DLD1 (cell line): ENCODE results near the gene SPEG.

Experiments used
- in situ Hi-C: cut with HindIII; loops from 2 replicates; pipeline ENCODE4 v1.10.0; 2017; ENCODE audit warnings: low sequenced_read_pairs

SPEG gene

DNA sequence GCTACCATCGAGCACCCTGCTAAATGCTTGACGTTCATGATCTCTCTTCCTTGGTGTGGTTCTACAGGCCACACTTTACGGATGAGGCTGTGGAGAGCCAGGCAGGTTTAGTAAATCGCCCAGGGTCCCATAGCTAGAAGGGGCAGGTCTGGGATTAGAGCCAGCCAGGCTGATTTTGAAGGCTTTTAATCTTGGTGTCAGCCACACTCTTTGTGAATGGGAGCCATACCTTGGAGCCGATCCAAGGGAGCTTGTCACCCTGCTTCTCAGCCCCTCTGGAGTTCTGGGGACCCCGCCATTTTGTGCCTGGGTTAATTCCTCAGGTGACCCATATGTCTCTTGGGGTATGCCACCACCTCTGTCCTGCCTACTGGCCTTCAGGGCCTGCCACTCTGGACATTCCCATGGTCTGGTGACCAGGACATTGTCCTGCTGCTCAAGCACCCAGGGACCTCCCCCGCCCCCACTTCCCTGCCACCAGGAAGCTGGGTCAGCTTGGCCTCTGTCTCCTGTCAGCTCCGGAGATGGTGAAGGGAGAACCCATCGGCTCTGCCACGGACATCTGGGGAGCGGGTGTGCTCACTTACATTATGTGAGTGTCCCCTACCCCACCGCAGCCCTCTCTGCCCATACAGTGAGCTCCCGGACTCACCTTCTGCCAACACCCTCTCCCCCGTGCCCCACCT lies 56.8 kb downstream of the SPEG start:
- in situ Hi-C loops, result no loop called here

DNA sequence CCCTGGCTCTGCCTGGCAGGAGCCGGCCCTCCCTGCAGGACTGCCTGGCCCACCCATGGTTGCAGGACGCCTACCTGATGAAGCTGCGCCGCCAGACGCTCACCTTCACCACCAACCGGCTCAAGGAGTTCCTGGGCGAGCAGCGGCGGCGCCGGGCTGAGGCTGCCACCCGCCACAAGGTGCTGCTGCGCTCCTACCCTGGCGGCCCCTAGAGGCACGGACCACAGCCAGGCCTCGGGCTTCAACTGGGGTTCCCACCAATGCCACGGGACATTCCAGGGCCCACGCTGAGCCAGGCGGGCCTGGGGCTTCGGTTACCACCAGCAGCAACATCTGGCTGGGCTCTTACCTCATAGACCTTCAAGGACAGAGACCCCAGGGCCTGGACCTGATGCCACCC lies 57.9 kb downstream of the SPEG start:
- in situ Hi-C loops, result no loop called here

DNA sequence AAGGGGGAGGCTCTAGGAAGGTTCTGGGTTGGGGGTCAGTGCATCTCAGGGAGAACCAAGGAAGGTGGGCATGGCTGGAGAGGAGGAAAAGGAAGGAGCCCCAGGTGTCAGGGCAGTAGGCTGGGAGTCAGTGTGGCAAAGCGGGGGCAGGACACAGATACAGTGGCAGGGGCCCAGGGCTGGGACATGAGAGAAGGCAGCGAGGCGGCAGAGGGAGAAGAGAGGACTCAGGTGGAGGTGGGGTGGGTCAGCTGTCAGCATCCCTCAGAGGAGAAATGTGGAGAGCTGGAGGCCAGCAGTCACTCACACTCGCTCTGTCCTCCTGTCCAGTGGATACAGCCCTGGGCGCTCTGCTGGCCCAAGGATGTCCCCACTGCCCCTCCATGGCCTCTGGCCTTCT lies 58.4 kb downstream of the SPEG start:
- in situ Hi-C loops, result no loop called here

- in situ Hi-C loops, result no loop called here
Measured at GRCh38 chr2:219494952-219495530, 60.4 kb downstream of the SPEG start.

GRCh38 chr2:219495531-219496122 lies 61.0 kb downstream of the SPEG start:
- in situ Hi-C loops, result no loop called here

GRCh38 chr2:219496247-219496824 lies 61.7 kb downstream of the SPEG start:
- in situ Hi-C loops, result no loop called here

- in situ Hi-C loops, result no loop called here
Measured at GRCh38 chr2:219496825-219497494, 62.3 kb downstream of the SPEG start.

- in situ Hi-C loops, result no loop called here
Measured at GRCh38 chr2:219497495-219498279, 63.0 kb downstream of the SPEG start.

DNA sequence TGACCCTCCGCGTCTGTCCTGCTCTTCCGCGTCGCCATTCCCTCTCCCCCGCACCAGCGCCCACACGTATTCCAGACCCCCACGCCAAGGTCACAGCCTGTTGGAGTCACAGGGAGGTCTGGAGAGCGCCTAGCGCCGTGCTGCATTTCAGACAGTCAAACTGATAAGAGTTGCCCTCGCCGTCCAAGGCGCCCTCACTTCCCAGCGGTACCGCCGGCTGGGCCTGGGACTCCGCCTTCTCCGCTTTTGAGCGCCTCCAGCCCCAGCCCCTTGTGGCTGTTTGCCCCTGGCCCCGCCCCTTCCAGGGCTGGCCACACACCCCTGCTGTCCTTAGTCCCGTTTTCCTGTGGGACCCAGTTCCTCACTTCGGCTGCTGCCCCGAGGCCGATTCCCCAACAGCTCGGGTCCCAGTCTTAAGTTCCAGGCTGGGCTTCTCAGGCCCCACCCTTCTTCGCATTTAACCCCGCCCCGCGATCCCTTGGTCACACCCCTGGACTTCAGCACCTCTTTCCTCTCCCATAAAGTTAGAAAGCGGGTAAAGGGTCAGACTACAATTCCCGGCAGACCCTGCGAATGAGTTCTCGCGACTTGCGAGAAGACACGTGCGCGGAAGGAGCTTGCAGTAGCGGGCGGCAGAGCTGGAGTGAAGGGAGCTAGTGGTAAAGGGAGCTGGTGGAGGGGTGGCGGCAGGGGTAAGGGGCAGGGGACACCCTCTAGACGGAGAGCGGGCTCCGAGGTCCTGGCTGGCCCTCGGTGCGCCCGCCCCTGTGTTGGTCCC lies 63.8 kb downstream of the SPEG start, which contains the start of gene GMPPA:
Gene GMPPA, plus strand, starts transcription at position 612 of the 778 bp plus-strand sequence. CDS start 1,085 bp downstream, outside the sequence.
- in situ Hi-C loops, result no loop called here

GRCh38 chr2:219499058-219499307 lies 64.3 kb downstream of the SPEG start:
- in situ Hi-C loops, result no loop called here

GRCh38 chr2:219499555-219499954 lies 64.9 kb downstream of the SPEG start:
- in situ Hi-C loops, result no loop called here

GRCh38 chr2:219500135-219500534 lies 65.5 kb downstream of the SPEG start:
- in situ Hi-C loops, result no loop called here

DNA sequence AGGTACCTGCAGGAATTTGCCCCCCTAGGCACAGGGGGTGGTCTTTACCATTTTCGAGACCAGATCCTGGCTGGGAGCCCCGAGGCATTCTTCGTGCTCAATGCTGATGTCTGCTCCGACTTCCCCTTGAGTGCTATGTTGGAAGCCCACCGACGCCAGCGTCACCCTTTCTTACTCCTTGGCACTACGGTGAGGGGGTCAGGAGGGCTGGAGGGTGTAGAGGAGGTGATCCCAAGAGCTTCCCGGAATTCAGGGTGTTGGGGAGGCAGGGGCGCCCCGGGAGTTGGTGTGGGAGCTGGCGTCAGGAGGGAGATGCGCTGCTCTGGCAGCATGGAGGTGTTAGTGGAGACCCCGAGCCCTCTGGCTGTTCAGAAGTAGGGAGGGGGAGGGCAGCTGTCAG lies 67.2 kb downstream of the SPEG start:
- in situ Hi-C loops, result no loop called here

GRCh38 chr2:219502618-219503017 lies 68.0 kb downstream of the SPEG start:
- in situ Hi-C loops, result no loop called here

DNA sequence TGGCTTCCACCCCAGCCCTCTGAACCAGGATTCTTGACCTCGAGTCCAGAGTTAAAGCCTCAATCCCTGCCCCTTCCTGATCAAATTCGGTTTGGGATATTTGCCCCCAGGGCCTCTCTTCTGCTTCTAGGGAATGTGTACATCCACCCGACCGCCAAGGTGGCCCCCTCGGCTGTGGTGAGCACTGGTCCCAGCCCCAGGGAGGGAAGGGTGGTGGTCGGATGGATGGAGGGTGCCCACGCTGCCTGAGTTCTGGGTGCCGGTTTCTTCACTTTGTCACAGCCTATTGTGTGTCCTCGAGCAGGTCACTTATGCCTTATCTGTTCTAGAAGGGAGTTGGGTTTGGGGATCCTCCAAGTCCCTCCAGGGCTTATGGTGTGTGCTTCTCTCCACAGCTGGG lies 70.9 kb downstream of the SPEG start:
- in situ Hi-C loops, result no loop called here

DNA sequence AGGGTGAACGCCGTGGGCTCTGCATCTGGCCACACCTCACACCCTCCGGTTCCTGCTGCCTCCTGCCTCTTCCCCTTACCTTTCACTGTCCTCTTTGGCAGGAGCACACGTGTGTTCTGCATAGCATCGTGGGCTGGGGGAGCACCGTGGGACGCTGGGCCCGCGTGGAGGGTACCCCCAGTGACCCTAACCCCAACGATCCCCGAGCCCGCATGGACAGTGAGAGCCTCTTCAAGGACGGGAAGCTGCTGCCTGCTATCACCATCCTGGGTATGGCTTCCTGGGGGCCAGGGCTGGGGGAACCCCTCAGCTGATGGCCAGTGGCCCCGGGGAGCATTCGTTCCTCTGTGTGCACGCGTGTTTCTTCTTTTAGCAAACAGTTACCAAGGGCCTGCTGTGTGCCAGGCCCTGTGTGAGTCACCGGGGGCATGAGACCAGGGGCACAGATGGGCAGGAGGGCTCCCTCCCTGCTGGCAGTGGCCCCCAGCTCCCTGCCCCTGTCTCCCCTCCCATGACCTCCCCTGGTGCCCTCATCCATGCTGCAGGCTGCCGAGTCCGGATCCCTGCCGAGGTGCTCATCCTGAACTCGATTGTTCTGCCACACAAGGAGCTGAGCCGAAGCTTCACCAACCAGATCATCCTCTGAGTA lies 71.6 kb downstream of the SPEG start:
- in situ Hi-C loops, result no loop called here

DNA sequence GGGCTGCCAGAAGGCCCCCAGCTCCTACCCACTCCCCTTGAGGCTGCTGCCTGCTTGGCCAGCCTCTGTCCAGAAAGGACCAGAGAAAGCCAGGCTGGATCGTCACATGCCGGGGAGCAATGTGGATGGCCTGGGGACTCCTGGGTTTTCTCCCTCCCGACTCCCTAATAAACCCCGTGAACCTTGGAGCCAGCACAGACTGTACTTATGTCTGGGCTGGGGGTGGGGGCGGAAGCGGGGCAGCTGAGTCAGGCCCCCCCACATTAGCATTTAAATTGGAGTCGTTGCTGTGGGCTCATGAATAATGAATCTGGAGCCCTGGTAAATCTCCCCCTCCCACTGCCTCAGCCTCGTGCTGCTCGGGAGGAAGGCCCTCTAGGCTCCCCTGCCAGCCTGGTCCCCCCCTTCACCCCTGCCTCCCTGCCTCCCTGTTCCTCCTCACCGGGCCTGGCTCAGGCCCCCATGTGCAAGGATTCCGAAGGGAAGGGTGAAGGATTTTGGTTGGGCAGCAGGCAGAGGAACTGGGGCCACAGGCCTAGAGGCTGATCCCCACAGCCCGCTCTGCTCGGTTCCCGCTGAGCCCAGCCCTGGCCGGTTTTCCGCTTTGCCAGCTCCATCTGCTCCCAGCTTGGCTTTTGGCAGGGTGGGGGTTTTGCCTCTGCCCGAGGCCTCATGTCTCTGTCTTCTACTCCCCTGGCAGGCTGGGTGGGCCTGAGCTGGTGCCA lies 72.3 kb downstream of the SPEG start:
- in situ Hi-C loops, result no loop called here

- in situ Hi-C loops, result no loop called here
Measured at GRCh38 chr2:219507581-219508443, 73.2 kb downstream of the SPEG start.
